HUES6 (cell line): ENCODE measurements around the gene EPB41L5.

Experiments
- H3K27ac ChIP-seq: 2 replicates; pipeline ENCODE4 v1.7.0; 2013; ENCODE audit warnings: low read depth, mild to moderate bottlenecking, low read length, inconsistent platforms
- H3K27me3 ChIP-seq: 2 replicates; pipeline ENCODE4 v1.6.1; 2013; ENCODE audit warnings: low read length; ENCODE audit not compliant: control insufficient read depth, insufficient read depth
- H3K36me3 ChIP-seq: 2 replicates; pipeline ENCODE4 v1.6.1; 2013; ENCODE audit warnings: low read length; ENCODE audit not compliant: control insufficient read depth, insufficient read depth
- H3K4me1 ChIP-seq: 2 replicates; pipeline ENCODE4 v1.6.1; 2013; ENCODE audit warnings: low read length; ENCODE audit not compliant: control insufficient read depth, insufficient read depth
- H3K4me3 ChIP-seq: 2 replicates; pipeline ENCODE4 v1.5.1; 2013; ENCODE audit warnings: low read depth, low read length
- H3K9ac ChIP-seq: one replicate; pipeline ENCODE4 v1.6.1; 2013; ENCODE audit warnings: mild to moderate bottlenecking, low read length
- H3K9me3 ChIP-seq: 2 replicates; pipeline ENCODE4 v1.6.1; 2013; ENCODE audit warnings: low read depth, low read length; ENCODE audit not compliant: control insufficient read depth, insufficient read depth

Gene EPB41L5

GRCh38 chr2:120226316-120226715 is 213.4 kb downstream of the EPB41L5 start:
- no peak overlapping the region for H3K4me3 ChIP-seq
- H3K9me3 ChIP-seq, result peaks cover 8% of the 10 kb centered on the region
- peaks cover 39% of the 10 kb centered on the region for H3K27me3 ChIP-seq
- peaks cover 6% of the 10 kb centered on the region; the same call in 1 of the 2 replicates for H3K4me1 ChIP-seq
- no peak overlapping the region for H3K27ac ChIP-seq
- no peak overlapping the region for H3K9ac ChIP-seq
- H3K36me3 ChIP-seq, result 0 out of 2 replicates have a peak, but pooled peaks cover 7% of the 10 kb centered on the region

DNA sequence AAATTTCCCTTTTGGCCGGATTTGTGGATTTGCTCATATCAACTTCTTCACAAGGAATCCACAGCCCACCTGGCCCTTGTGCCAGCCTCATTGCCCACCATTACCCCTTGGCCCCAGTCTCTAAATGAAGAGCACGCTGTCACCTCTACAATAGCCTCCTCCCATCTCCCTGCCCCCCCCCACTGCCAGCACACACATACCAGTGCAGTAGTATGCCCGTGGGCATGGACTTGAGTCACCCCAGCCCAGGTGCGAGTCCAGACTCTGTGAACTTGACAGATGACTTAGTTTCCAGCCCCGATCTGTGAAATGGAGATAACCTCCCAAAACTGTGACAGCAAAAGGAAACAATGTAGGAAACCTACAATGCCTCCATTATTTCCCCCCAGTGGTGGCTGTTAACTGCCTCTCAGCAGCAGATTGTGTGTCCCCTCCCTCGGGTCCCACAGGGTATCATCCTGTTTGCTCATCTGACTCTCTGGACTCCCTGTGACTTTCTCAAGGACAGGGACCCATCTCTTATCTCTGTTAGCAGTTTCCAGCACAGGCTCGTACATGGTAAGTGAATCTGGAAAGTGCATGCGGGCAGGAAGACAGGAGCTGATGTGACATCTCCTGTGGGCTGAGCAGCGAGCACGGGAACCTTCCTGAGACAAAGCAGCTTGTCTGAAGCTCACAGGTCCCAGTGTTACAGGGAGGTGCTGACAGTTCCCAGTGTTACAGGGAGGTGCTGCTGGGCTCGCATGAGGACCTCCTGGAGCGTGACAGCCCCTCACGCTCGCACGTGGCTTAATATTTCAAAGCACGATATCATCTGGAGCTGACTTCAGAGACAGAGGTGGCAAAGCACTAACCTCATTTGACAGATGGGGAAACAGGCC is 214.5 kb downstream of the EPB41L5 start:
- no peak overlapping the region for H3K27ac ChIP-seq

GRCh38 chr2:120228503-120228902 is 215.6 kb downstream of the EPB41L5 start:
- Histone ChIP-seq H3K9ac (no peak overlapping the region), H3K4me1 (peaks cover 6% of the 10 kb centered on the region; the same call in 1 of the 2 replicates), H3K36me3 (no peaks in the 10 kb centered on the region), H3K4me3 (no peak overlapping the region), H3K27me3 (peaks cover 29% of the 10 kb centered on the region), H3K27ac (no peak overlapping the region), H3K9me3 (no peaks in the 10 kb centered on the region)

More for the DNA sequence above, 214.5 kb downstream of the EPB41L5 start:
- 0 out of 2 replicates have a peak, but pooled peaks cover 2% of the 10 kb centered on the region for H3K36me3 ChIP-seq
- peaks cover 35% of the 10 kb centered on the region for H3K27me3 ChIP-seq
- H3K9ac ChIP-seq, result no peak overlapping the region
- H3K9me3 ChIP-seq, result peaks cover 4% of the 10 kb centered on the region
- peaks cover 6% of the 10 kb centered on the region; the same call in 1 of the 2 replicates for H3K4me1 ChIP-seq
- H3K4me3 ChIP-seq, result no peak overlapping the region
